ENCODE measurements around the gene CRACR2B.

Gene CRACR2B

DNA sequence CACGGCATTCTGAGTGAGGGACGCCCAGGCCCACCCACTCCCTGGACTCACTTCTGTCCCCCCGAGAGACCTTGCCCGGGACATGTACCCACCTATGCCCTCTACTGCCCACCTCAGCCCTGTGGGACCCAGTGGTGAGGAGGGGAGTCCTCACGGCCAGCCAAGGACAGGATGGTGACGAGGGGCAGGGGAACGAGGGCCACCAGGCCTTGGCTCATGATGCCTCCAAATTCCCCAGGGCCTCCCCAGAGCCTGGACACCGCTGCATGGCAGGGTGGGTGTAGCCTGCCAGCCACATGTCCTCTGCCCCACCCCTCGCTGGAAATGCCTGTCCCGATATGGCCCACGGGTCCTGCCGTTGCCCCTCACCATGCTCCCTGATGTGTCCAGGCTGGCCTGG is 41.1 kb downstream of the CRACR2B start:
- no peak for DNase-seq (ENCODE audit: low read depth)

DNA sequence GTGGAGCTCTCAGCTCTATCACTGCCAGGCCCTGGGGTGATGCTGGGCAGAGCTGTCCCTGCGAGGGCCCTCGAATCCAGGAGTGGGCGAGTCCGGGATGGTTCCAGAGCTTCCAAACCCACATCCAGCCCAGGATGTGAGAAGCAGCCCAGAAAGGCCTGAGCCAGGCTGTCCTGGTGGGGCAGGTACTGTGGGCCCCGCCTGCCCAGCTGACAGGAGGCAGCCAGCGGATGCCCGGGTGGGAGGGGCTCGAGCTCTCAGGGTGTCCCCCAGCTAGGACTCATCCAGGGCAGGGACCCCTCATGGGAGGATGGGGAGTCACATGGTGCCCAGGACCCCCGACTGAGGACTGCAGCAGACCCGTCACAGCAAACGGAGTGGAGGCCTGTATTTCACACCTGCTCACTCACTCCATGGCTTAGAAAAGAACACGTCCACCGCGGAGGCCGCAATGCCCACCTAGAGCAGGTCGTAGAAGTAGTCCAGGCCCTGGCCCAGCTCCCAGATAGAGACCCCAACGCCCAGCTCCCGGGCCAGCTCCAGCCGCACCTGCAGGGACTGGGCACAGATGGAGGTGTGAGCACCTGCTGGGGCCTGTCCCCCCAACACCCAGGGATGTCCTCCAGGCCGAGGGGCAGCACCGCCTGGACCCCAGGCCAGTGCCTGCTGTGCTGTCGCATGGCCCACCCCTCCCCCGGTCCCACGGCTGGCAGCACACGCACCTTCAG is 41.8 kb downstream of the CRACR2B start:
- no peak for DNase-seq (ENCODE audit: low read depth)

DNA sequence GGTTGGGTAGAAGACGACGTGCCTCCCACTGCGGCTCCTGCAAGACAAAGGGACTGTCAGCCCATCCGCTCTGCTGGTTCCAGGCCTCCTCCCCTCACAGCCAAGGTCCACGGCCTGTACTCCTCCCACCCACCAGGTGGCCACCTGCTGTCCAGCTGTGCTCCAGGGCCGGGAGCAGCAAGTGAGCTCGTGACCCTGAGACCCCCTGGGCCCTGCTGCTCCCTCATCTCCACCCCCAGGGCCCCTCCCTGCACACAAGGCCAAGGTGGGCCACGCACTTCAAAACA is 42.4 kb downstream of the CRACR2B start:
- DNase-seq (ENCODE audit: low read depth) = no peak

DNA sequence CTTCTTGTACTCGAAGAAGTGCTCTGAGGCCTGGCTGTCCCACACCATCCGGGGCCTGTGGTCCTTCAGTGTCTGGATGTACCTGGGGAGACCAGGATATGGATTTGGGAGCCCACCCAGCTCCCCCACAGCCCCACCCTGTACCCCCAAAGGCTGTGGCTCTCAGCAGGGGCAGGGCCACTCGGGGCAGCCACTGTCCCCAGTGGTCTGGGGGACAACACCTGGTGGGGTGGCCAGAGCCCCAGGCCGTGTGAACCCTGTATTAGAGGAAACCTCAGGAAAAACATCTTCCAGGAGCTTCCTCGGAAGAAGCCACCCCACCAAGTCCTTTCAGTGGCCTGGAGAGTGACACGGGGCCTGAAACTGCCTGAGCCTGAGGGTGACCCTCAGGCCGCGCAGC is 42.7 kb downstream of the CRACR2B start:
- no peak for DNase-seq (ENCODE audit: low read depth)

DNA sequence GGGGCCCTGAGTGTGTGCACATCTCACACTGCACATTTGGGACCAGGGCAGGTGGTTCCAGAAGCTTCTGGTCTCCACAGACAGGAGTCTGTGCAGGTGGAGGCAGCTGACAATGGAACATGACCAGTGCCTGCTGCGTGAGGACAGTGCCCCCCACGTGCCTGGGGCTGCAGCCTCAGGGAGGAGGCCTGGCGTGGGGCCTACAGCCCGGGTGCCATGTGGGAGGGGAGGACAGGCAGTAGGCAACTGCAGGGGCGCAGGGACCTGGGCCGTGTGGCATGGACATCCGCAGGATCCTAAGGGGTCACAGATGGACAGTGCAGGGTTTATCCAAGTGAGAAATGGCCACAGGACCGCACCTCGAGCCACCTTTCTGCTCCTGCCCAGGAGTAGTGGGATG is 43.8 kb downstream of the CRACR2B start:
- no peak for DNase-seq (ENCODE audit: low read depth)

DNA sequence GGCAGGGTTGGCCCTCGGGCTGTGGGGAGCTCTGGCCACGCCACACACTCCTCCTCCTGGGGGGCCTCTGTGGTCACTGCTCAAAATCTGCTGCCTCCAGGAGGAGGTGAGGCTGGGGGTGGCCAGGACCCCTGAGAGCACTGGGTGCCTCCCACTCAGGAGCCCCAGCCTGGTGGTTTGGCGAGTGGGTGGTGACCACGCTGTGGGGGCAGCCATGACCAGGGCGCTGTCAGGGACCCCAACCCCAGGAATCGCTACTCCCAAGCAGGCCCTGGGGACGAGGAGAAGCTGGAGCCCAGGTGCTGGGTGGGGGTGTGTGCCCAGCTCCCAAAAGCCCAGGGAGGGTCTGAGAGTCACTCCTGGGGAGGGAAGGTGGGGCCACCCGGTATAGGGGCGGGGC is 45.1 kb downstream of the CRACR2B start:
- no peak for DNase-seq (ENCODE audit: low read depth)

DNA sequence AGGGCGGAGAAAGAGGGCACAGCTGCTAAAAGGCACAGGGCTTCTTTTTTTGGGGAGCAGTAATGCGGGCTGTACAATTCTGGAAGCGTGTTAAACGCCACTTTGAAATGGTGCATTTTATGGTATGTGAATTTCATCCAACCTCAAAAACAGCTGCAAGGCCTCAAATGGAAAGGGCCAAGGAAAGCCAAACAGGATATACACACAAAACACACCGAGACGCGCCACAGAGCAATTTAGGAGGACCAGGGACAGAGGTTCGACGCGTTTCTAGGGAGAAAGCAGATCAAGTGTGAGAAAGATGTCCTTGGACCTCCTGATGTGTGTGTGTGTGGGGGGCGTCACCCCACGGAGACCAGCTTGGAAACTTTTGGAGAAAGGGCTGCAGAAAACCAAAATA is 46.0 kb downstream of the CRACR2B start:
- no peak for DNase-seq (ENCODE audit: low read depth)

DNA sequence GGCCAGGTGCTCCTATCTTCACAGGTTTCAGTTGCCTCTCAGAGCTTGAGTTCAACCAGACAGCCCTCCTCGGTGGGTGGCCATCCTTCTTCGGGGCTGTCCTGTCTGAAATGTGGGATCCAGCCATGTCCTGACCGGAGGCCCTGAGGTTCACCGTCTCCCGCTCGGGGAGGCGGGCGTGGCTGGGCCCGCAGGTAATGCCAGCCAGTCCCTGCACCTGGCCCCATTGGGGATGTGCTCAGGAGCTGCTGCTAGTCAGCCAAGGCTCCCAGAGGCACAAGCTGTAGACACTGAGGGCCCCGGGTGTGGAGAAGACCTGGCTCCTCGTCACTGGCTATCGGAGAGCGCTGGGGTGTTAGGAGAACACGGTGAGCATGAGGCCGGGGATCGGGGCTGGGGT is 47.5 kb downstream of the CRACR2B start:
- DNase-seq (ENCODE audit: low read depth) = no peak

DNA sequence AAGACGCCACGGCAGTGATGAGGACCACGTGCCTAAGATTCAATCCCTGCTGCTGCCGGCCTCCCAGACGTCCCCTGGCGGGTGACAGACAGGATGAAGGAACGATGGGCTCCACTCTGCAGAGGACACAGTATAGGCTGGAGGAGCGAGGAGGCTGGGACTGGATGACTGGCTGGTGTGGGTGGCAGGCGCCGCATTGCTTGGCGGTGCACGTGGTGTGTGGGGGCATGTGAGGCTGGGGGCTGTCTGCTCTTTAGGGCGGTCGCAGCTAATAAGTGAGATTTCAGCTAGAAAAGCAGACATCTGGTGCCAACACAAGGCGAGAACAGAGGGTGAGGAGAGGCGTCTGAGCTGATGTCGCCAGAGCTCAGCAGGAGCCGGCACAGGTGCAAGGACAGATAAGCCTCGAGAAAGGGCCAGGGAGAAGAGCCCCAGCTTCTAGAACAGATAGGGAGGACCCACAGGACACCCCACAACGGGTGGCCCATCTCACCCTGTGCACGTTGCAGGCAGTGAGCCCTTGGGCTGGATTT is 48.1 kb downstream of the CRACR2B start:
- DNase-seq (ENCODE audit: low read depth) = no peak

DNA sequence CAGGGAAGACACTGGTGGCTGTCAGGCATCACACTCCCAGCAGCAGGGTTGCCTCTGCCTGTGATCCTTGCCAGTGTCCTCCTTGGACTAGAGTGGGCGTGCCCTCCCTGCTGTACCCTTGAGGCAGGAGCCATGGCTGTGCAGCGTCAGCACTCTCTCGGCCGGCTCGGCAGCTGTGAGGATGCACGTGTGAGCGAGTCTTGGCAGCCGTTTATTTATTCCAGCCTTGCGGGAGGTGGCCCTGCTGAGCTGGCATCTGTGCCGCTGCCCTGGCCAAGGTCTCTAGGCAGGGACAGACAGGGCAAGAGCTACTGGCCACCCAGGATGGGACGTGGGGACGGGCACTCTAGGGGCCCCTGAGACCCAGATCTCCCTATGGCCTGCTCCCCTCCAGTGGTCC is 48.8 kb downstream of the CRACR2B start:
- no peak for DNase-seq (ENCODE audit: low read depth)

DNA sequence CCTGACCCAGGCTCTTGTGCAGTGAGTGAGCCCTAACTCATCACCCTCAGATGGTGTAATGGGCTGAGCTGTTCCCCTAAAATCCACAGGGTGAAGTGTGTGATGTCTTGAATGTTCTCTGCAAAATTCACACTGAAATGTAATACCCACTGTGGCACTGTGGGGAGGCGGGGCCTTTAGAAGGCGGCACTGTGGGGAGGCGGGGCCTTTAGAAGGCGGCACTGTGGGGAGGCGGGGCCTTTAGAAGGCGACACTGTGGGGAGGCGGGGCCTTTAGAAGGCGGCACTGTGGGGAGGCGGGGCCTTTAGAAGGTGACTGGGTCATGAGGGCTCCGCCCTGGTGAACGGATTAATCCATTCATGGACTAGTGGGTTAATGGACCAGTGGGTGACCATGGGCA is 49.8 kb downstream of the CRACR2B start:
- peak; percentile 37 for DNase-seq (ENCODE audit: low read depth)

DNA sequence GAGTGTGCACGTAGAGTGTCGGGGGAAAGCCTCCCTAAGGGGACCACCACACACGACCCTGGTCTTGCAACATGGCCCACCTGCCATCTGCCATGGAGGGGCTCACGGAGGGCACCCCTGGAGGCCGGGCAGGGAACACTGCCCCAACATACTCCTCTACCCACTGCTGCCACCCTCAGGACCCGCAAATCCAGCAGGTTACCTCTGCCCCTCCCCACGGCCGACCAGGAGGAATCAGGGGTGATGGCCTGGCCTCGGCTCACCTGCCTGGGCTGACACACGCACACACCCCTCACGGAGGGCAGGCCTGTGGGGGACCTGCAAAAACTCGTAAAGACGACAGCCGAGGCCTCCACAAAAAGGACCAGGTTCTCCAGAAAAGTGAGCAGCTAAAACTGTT is 52.7 kb downstream of the CRACR2B start:
- no peak for DNase-seq (ENCODE audit: low read depth)

All from activated T-cell treated with anti-CD3 and anti-CD28 coated beads for 48 hours (primary cell).